Hematopoietic multipotent progenitor cell treated with erythropoietin and hydrocortisone succinate and interleukin-3 and kit ligand, for 17 days (in vitro differentiated cells): ENCODE results near the gene OR7G1.
"Not testable (repeated sequence)": the region's sequence is repeated elsewhere in the genome, so short reads cannot be mapped to it uniquely, and the experiment has no call there.

Experiments used
- DNase-seq: peaks from one replicate; pipeline ENCODE4 v3.0.0-alpha.2; 2015; ENCODE audit warnings: low spot score

Gene OR7G1

GRCh38 chr19:9076901-9077300 is 38.7 kb downstream of the OR7G1 start:
- DNase-seq = no peak

GRCh38 chr19:9075064-9075949 is 40.3 kb downstream of the OR7G1 start:
- no peak for DNase-seq

- no peak for DNase-seq
Observed at GRCh38 chr19:9073806-9074205, 41.8 kb downstream of the OR7G1 start.

- DNase-seq = not testable (repeated sequence)
Observed at GRCh38 chr19:9071720-9072119, 43.8 kb downstream of the OR7G1 start.

- no peak for DNase-seq
Observed at GRCh38 chr19:9070066-9070465, 45.5 kb downstream of the OR7G1 start.

GRCh38 chr19:9065457-9066014 is 50.0 kb downstream of the OR7G1 start:
- no peak for DNase-seq
